22Rv1 (cell line): ENCODE measurements around the gene CEP131.

ENCODE experiments used
- H3K27ac ChIP-seq: fragments of 450-650 bp; 2 replicates; pipeline ENCODE4 v1.5.1; 2017
- ZFX ChIP-seq: fragments of 450-650 bp; IDR thresholded peaks from 2 replicates; pipeline ENCODE4 v1.6.1; 2017; ENCODE audit warnings: antibody characterized with exemption, borderline replicate concordance
- TF ChIP-seq, protein P1 (sequence below): fragments of 450-650 bp; IDR thresholded peaks from 2 replicates; pipeline ENCODE4 v1.5.1; 2017; ENCODE audit warnings: mild to moderate bottlenecking

Gene CEP131

GRCh38 chr17:81263371-81264181 is 40.8 kb upstream of the CEP131 start:
- TF ChIP-seq ZFX = no peak
- TF ChIP-seq, protein P1, sequence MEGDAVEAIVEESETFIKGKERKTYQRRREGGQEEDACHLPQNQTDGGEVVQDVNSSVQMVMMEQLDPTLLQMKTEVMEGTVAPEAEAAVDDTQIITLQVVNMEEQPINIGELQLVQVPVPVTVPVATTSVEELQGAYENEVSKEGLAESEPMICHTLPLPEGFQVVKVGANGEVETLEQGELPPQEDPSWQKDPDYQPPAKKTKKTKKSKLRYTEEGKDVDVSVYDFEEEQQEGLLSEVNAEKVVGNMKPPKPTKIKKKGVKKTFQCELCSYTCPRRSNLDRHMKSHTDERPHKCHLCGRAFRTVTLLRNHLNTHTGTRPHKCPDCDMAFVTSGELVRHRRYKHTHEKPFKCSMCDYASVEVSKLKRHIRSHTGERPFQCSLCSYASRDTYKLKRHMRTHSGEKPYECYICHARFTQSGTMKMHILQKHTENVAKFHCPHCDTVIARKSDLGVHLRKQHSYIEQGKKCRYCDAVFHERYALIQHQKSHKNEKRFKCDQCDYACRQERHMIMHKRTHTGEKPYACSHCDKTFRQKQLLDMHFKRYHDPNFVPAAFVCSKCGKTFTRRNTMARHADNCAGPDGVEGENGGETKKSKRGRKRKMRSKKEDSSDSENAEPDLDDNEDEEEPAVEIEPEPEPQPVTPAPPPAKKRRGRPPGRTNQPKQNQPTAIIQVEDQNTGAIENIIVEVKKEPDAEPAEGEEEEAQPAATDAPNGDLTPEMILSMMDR = no peak
- no peak overlapping the region for H3K27ac ChIP-seq

GRCh38 chr17:81261582-81262336 is 39.0 kb upstream of the CEP131 start:
- no peak for TF ChIP-seq ZFX
- TF ChIP-seq, protein P1 = no peak

GRCh38 chr17:81261096-81261495 is 38.3 kb upstream of the CEP131 start:
- TF ChIP-seq ZFX = no peak
- TF ChIP-seq, protein P1 = no peak
- no peak overlapping the region for H3K27ac ChIP-seq

More at GRCh38 chr17:81261582-81262336, 39.0 kb upstream of the CEP131 start:
- H3K27ac ChIP-seq = no peak overlapping the region

DNA sequence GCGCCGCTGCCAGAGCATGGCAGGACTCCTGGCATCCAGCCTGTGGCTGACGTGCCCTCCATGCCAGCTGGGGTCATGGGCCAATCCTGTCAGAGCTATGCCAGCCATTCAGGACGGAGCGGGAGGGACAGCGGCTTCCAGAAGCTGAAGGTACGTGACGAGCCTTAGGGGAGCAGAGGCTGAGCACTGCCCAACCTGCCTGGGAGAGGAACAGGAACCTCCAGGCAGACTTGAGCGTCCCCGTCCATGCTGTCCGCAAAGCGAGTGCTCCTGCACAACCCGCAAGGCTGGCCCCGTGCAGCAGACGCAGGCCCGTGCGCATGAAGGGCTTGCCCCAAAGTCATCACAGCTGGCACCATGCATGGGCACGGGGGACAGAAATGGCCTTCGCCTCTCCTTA is 37.9 kb upstream of the CEP131 start:
- TF ChIP-seq ZFX = no peak
- TF ChIP-seq, protein P1 = no peak
- H3K27ac ChIP-seq = no peak overlapping the region

DNA sequence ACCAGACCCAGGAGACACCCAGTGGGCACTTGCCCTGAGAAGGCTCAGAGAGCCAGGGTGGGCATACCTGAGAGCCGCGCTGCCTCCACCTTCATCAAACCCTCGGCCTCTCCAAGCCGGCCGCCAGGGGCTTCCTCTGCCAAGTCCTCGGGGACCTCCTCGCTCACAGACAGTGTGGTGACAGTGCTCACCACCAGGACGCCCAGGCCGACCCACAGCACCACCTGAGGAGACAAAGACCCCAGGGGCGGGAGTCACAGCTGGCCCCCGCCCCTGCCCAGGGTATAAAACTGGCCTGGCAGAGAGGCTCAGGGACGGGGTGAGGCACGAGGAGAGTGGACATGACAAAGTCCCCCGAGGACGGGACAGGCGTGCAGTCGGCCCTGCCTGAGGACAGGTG is 37.4 kb upstream of the CEP131 start:
- H3K27ac ChIP-seq = no peak overlapping the region
- TF ChIP-seq, protein P1 = no peak
- no peak for TF ChIP-seq ZFX

- TF ChIP-seq, protein P1 = no peak
- no peak for TF ChIP-seq ZFX
Observed at GRCh38 chr17:81259058-81259605, 36.4 kb upstream of the CEP131 start.

GRCh38 chr17:81258292-81258691 is 35.5 kb upstream of the CEP131 start:
- no peak overlapping the region for H3K27ac ChIP-seq
- TF ChIP-seq, protein P1 = no peak
- no peak for TF ChIP-seq ZFX

More at GRCh38 chr17:81259058-81259605, 36.4 kb upstream of the CEP131 start:
- H3K27ac ChIP-seq = no peak overlapping the region
